Eye (tissue), 1 donor: ENCODE results near the gene TMEM150C.
"Not testable (repeated sequence)": the region's sequence is repeated elsewhere in the genome, so short reads cannot be mapped to it uniquely, and the experiment has no call there.

ENCODE experiments used
- DNase-seq: peaks from one replicate; pipeline ENCODE4 v3.0.0-alpha.2; 2015

TMEM150C gene

GRCh38 chr4:82510216-82510615 is 51.6 kb downstream of the TMEM150C start:
- DNase-seq = no peak

DNA sequence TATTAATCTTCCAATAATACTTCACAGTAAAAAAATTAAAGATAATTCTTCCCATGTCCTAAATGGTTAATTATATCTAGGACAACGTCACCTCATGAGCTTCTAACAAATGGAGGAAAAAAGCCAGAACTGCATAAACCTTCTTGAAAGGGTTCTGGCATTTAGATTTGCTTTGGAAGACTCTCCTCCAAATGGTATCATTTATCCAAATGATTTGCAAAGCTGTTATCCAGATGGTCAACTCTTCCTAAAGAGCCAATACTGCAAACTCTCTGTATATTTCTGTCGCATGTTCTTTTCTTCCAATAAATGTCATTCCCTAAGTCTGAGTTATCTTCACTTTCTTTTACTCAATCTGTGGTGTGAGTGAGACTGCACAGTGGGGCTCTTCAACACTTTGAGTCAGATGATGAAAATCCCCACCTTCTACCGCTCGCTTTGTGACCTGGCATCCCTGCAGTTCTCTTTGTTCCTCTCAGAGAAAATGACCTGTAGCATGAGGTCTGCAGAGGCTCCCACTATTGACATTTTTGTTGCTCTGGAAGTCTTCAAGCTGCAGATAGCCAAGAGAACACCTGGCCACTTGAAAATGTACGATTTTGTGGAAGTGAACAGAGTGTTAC is 52.9 kb downstream of the TMEM150C start:
- DNase-seq = no peak

DNA sequence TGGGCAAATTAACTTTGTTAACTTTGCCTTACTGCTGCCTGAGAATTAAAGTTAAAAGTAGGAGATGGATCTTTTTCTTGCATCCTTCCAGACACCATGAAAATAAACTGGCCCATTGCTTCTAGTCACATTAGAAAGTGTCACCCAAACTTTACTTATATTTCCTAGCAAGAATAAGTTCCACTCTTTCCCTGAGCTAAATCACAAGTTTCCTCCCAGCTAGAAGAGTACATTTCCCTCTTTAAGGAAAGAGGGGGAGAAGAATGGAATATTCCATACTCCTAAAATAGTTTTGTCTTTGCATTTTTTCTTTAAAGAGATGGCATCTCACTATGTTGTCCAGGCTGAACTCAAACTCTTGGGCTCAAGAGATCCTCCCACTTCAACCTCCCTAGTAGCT is 53.8 kb downstream of the TMEM150C start:
- DNase-seq = no peak

DNA sequence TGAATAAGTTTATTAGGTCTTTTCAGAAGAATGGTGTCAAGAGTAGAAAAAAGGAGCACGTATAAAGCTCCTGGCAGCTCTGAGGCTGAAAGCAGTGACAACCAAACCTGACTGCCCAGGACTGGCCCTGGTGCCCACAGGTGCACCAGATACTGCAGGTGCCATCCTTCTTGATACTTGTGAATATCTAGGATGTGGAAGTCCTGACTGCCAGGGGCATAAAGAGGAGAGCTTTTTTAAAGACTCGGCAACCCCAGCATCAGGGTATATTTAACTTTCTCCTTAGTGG is 60.7 kb downstream of the TMEM150C start:
- no peak for DNase-seq

DNA sequence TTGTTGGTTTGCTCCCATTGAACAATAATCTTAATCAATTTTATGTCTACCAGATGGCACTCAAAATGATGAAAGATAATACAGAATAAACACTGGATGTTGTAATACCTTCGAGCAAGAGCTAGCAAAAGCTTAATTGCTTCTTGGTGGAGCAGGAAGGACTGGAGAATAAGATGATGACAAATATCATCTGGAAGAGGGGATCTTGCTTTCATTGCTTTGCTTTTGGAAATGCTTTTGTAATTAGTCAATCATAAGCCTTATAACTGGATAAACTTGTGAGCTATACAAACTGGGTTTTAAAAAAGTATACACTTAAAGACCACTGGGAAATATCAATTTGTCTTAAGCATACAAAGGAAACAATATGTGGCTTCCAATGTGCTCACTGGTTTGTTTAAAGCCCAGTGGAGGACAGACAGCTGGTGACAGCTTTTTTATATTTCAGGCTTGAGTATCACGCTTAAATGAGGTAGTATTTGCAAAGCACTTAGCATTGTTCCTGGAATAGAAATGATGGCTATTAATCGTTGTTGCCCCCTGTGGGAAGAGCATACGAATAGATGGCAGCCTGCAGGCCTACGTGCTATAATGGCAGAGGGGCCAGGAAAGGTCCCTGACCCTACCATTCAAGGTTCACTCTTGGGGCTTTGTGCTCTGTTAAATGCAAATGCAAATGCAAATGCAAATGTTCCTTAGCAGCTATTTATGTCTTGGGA is 61.2 kb downstream of the TMEM150C start:
- no peak for DNase-seq

GRCh38 chr4:82499738-82500434 is 61.9 kb downstream of the TMEM150C start:
- peak; percentile 29 for DNase-seq

DNA sequence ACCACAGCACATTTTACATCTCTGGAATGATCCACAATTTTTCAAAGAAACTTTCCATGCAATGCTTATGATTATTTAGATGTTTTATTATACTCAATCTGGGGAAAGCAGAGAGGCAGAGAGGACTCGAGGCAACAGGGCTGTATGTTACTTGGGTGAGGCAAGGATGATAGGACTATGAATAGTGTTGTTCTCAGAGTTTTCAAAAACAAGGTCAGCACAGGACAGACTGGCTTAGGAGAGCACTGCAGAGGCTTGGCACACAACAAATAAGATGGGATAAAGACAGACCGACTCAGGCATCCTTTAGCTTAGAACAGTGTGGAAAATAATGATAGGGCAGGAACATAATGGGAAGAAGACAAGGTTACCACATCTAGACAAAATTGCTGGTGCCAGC is 65.4 kb downstream of the TMEM150C start:
- no peak for DNase-seq

GRCh38 chr4:82495666-82496065 is 66.1 kb downstream of the TMEM150C start:
- no peak for DNase-seq

GRCh38 chr4:82493721-82494425 is 67.9 kb downstream of the TMEM150C start:
- no peak for DNase-seq

GRCh38 chr4:82491251-82491960 is 70.4 kb downstream of the TMEM150C start:
- DNase-seq = peak; percentile 1

DNA sequence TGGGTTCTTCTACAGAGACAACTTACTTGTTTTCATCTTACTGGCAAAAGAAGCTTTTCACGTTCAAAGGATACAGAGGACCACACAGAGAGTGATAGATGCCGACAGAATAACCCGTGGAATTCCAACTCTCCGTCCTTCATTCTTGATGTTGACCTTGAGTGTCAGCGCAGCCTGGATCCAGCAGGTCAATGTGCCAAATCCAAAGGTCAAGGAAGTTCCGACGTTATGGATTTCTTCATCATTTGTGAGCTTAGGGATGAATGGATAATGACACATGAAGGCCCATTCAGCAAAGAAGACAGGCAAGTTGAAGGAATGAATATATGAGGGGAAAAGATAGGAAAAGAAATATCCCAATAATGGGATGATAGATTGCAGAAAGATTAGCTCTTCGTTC is 71.8 kb downstream of the TMEM150C start:
- DNase-seq = no peak

GRCh38 chr4:82489076-82489475 is 72.7 kb downstream of the TMEM150C start:
- DNase-seq = no peak

- no peak for DNase-seq
Measured at GRCh38 chr4:82484996-82485783, 76.6 kb downstream of the TMEM150C start.

DNA sequence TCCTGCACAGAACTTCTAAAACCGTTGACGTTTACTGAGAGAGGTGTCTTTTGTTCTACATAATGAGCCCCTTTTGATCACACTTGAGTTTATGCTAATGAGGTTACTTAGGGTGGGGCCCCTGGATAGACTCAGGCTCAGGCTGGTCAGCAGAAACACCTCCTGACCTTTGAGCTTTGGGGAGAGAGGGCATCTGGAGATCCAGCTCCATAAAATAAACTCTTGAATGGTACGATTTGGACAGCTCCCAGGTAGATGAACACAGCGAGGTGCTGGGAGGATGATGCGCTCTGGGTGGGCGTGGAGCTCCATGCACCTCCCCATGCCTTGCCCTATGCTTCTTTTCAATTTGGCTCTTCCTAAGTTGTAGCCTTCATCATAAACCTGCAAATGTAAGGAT is 79.4 kb downstream of the TMEM150C start:
- DNase-seq = no peak

DNA sequence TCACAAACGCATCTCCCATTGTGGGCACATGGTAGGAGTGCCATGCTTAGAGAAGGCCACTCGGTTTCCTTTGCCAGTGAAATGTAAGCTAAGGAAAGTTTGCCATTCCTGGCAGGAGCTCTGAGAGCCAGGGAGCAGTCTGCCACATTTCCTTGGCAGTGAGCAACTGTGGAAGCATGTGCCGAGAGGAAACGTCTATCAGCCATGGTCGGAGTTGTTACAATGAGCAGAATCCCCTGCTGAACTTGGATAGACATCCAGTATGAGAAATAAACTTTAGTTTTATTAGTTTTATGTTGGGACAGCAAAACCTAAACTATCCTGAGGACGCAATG is 80.3 kb downstream of the TMEM150C start:
- DNase-seq = no peak

DNA sequence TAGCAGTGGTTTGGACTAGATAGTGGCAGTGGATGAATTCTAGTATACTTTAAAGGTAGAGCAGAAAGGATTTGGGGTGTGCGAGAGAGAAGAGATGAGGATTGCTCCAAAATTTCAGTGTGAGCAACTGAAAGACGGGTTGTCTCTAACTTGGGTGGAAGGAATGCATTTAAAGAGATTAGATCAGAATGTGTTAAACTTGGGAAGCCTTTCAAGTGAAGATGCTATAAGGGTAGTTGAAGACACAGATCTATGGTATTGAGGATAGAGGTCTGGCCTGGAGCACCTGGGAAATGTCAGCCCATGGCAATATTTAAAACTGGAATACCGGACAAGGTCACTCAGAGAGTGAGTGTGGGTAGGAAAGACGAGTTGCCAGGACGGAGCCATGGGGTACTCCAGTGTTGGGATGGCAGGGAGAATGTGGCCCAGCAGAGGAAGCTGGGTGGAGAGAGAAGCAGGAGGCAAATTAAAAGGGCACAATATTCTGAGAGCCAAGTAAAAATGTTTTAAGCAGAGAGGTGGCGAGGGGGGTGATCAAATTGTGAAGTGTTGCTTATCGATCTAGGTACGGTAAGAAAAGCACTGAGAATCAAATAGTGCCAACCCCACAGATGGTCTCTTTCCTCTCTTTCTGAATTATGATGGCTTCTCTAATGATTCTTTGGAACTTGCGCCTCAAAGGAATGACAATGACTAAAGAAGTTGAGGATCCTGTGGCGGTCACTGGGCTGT is 80.8 kb downstream of the TMEM150C start:
- no peak for DNase-seq

GRCh38 chr4:82479562-82479961 is 82.2 kb downstream of the TMEM150C start:
- no peak for DNase-seq

DNA sequence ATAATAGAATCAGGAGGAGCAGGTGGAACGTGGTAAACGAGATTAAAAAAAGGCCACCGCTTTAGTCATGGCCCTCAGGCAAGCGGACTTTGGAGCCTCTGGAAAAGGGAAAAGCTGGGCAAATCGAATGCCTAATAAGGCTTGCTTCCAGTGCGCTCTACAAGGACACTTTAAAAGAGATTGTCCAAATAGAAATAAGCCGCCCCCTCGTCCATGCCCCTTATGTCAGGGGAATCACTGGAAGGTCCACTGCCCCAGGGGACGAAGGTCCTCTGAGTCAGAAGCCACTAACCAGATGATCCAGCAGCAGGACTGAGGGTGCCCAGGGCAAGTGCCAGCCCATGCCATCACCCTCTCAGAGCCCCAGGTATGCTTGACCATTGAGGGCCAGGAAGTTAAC is 84.3 kb downstream of the TMEM150C start:
- not testable (repeated sequence) for DNase-seq

GRCh38 chr4:82475931-82476330 is 85.9 kb downstream of the TMEM150C start:
- not testable (repeated sequence) for DNase-seq

- no peak for DNase-seq
Measured at GRCh38 chr4:82473621-82474164, 88.1 kb downstream of the TMEM150C start.

GRCh38 chr4:82473080-82473479 is 88.7 kb downstream of the TMEM150C start:
- not testable (repeated sequence) for DNase-seq
